SK-N-SH (cell line): ENCODE results near the gene BPIFB1. TPM values are rescaled to one million over a fixed set of nuclear protein-coding genes. Genes with fewer than 3 reads are reported as not detected.

Source experiments
- CTCF ChIA-PET: fragments of 300-600, 350-600 bp; formaldehyde crosslinking; extraction: SDS; loops from one replicate; lab custom pipeline; 2021; lab: Yijun Ruan, JAX
- POLR2A ChIA-PET: fragments of 350-600 bp; sonication (Branson Sonifier 250); formaldehyde crosslinking; extraction: SDS; loops from one replicate; lab custom pipeline; 2020; ENCODE audit warnings: antibody characterized with exemption, inconsistent platforms; lab: Yijun Ruan, JAX
- DNase-seq: peaks from one replicate; pipeline ENCODE4 v3.0.0; 2012
- H2AFZ ChIP-seq: fragments of 200-600 bp; sonication (generic); 2 replicates; pipeline ENCODE4 v1.8.1; 2016; ENCODE audit warnings: antibody characterized with exemption, mild to moderate bottlenecking, low read depth
- H3F3A ChIP-seq: fragments of 200-600 bp; sonication (generic); replicated peaks from 2 replicates; pipeline ENCODE3; 2016; ENCODE audit warnings: antibody characterized with exemption, mild to moderate bottlenecking; ENCODE audit not compliant: insufficient read depth
- H3K27ac ChIP-seq, 2 experiments: fragments of 200-500 bp in 1 of 2; fragments of 200-600 bp in 1 of 2; sonication (Bioruptor generic) in 1 of 2; sonication (generic), shearing (Covaris generic) in 1 of 2; 2 replicates each; pipeline versions ENCODE4 v1.5.1 to v1.6.1; 2014 to 2016; ENCODE audit warnings: low read depth in 2 of 2, inconsistent platforms in 1 of 2, low read length in 1 of 2, mild to moderate bottlenecking in 1 of 2, mixed read lengths in 1 of 2
- H3K27me3 ChIP-seq: fragments of 200-600 bp; sonication (generic), shearing (Covaris generic); 2 replicates; pipeline ENCODE4 v1.6.1; 2016; ENCODE audit warnings: mixed run types; ENCODE audit not compliant: insufficient read depth
- H3K36me3 ChIP-seq, 2 experiments: fragments of 200-500 bp in 1 of 2; fragments of 200-600 bp in 1 of 2; sonication (Bioruptor generic) in 1 of 2; sonication (generic) in 1 of 2; replicated peaks in 1 of 2; 2 replicates each; pipeline versions ENCODE3 to v1.5.1; 2014 to 2016; ENCODE audit warnings: low read length in 1 of 2, mild to moderate bottlenecking in 1 of 2; ENCODE audit not compliant: insufficient read depth in 2 of 2, control insufficient read depth in 1 of 2
- H3K4me1 ChIP-seq, 2 experiments: fragments of 200-500 bp in 1 of 2; fragments of 200-600 bp in 1 of 2; sonication (Bioruptor generic) in 1 of 2; sonication (generic), shearing (Covaris generic) in 1 of 2; 2 replicates each; pipeline versions ENCODE4 v1.5.1 to v1.6.1; 2014 to 2016; ENCODE audit warnings: low read depth in 1 of 2, low read length in 1 of 2, mixed run types in 1 of 2; ENCODE audit not compliant: insufficient read depth in 2 of 2, control insufficient read depth in 1 of 2
- H3K4me2 ChIP-seq: fragments of 200-600 bp; sonication (generic), shearing (Covaris generic); 2 replicates; pipeline ENCODE4 v1.6.1; 2017; ENCODE audit warnings: mixed run types
- H3K4me3 ChIP-seq, 2 experiments: fragments of 200-500 bp in 1 of 2; fragments of 200-600 bp in 1 of 2; sonication (Bioruptor generic) in 1 of 2; sonication (generic), shearing (Covaris generic) in 1 of 2; 2 replicates each; pipeline versions ENCODE4 v1.5.1 to v1.8.1; 2014 to 2016; ENCODE audit warnings: low read depth in 2 of 2, inconsistent platforms in 1 of 2, low read length in 1 of 2, mild to moderate bottlenecking in 1 of 2, mixed read lengths in 1 of 2, moderate library complexity in 1 of 2
- H3K79me2 ChIP-seq: fragments of 200-600 bp; sonication (generic); 2 replicates; pipeline ENCODE4 v1.8.1; 2017; ENCODE audit warnings: mild to moderate bottlenecking; ENCODE audit not compliant: insufficient read depth
- H3K9ac ChIP-seq: fragments of 200-600 bp; sonication (generic); 2 replicates; pipeline ENCODE4 v1.6.1; 2017; ENCODE audit warnings: mixed run types
- H3K9me2 ChIP-seq: fragments of 200-600 bp; sonication (generic); 2 replicates; pipeline ENCODE4 v1.6.1; 2017; ENCODE audit warnings: mixed run types
- H3K9me3 ChIP-seq: fragments of 200-600 bp; sonication (generic); 2 replicates; pipeline ENCODE4 v1.6.1; 2017; ENCODE audit warnings: mixed run types, mild to moderate bottlenecking, moderate library complexity
- H4K20me1 ChIP-seq: fragments of 200-600 bp; sonication (generic); 2 replicates; pipeline ENCODE4 v1.6.1; 2017; ENCODE audit warnings: mild to moderate bottlenecking, mixed run types; ENCODE audit not compliant: insufficient read depth
- ELF1 ChIP-seq: IDR thresholded peaks from 2 replicates; pipeline ENCODE4 v1.4.0; 2012
- EZH2phosphoT487 ChIP-seq: fragments of 200-600 bp; sonication (generic); IDR thresholded peaks from 2 replicates; pipeline ENCODE4 v1.6.1; 2017; ENCODE audit warnings: low read depth, mixed run types, mild to moderate bottlenecking, antibody characterized with exemption, moderate library complexity, borderline replicate concordance
- FOSL2 ChIP-seq: IDR thresholded peaks from 2 replicates; pipeline ENCODE4 v1.4.0; 2012; ENCODE audit warnings: low read depth, mild to moderate bottlenecking, moderate library complexity, borderline replicate concordance
- GABPA ChIP-seq: IDR thresholded peaks from 2 replicates; pipeline ENCODE4 v1.4.0; 2012; ENCODE audit warnings: low read depth, mild to moderate bottlenecking
- GATA2 ChIP-seq: sonication (generic); formaldehyde crosslinking; IDR thresholded peaks from 2 replicates; pipeline ENCODE4 v1.5.0; 2020; ENCODE audit warnings: mild to moderate bottlenecking, missing genetic modification reagents
- MEF2A ChIP-seq: IDR thresholded peaks from 2 replicates; pipeline ENCODE4 v1.4.0; 2012; ENCODE audit warnings: low read depth, borderline replicate concordance
- MXI1 ChIP-seq: IDR thresholded peaks from 2 replicates; pipeline ENCODE4 v1.6.1; 2012; ENCODE audit warnings: mild to moderate bottlenecking, low read depth, low read length, improper control_type of control experiment
- POLR2AphosphoS5 ChIP-seq: IDR thresholded peaks from 2 replicates; pipeline ENCODE4 v1.6.1; 2012; ENCODE audit warnings: low read depth, low read length
- RCOR1 ChIP-seq: fragments of 150-350 bp; IDR thresholded peaks from 2 replicates; pipeline ENCODE4 v1.6.1; 2017; ENCODE audit warnings: antibody characterized with exemption, low read length
- RFX5 ChIP-seq: IDR thresholded peaks from 2 replicates; pipeline ENCODE4 v1.6.1; 2012; ENCODE audit warnings: mild to moderate bottlenecking, improper control_type of control experiment, low read length
- SIN3A ChIP-seq: IDR thresholded peaks from 2 replicates; pipeline ENCODE4 v1.6.1; 2012; ENCODE audit warnings: low read depth, mild to moderate bottlenecking, low read length, moderate library complexity, borderline replicate concordance
- SMC3 ChIP-seq: IDR thresholded peaks from 2 replicates; pipeline ENCODE4 v1.6.1; 2012; ENCODE audit warnings: low read depth, low read length, improper control_type of control experiment
- TEAD4 ChIP-seq: IDR thresholded peaks from 2 replicates; pipeline ENCODE4 v1.4.0; 2012; ENCODE audit warnings: mild to moderate bottlenecking, borderline replicate concordance; ENCODE audit not compliant: insufficient read depth
- YY1 ChIP-seq: IDR thresholded peaks from 2 replicates; pipeline ENCODE4 v1.4.0; 2012; ENCODE audit warnings: low read depth, mild to moderate bottlenecking
- whole genome bisulfite sequencing: methylation state at CpG from one replicate; pipeline ENCODE4 v1.1.6; 2017; ENCODE audit warnings: low lambda C conversion rate; 5-methylcytosine and 5-hydroxymethylcytosine counted together
- polyA plus RNA-seq, 3 experiments: library from polyadenylated mRNA; depleted of rRNA; stranded (reverse); fragments of >200 nt; gene quantifications; 2 replicates each; pipeline ENCODE4 v1.2.3, GENCODE V29; 2012
- TF ChIP-seq, protein P1 (sequence below): IDR thresholded peaks from 2 replicates; pipeline ENCODE4 v1.4.0; 2012; ENCODE audit warnings: low read depth
- TF ChIP-seq, protein P2 (sequence below): IDR thresholded peaks from 2 replicates; pipeline ENCODE4 v1.4.0; 2012; ENCODE audit warnings: low read depth, borderline replicate concordance
- TF ChIP-seq, protein P3 (sequence below): fragments of 200-600 bp; sonication (generic); IDR thresholded peaks from 2 replicates; pipeline ENCODE4 v1.6.1; 2017; ENCODE audit warnings: antibody characterized with exemption, mild to moderate bottlenecking, moderate library complexity
- TF ChIP-seq, protein P4 (sequence below): fragments of 150-350 bp; IDR thresholded peaks from 2 replicates; pipeline ENCODE4 v1.6.1; 2017; ENCODE audit warnings: antibody characterized with exemption, low read length, low read depth, borderline replicate concordance

The BPIFB1 gene
- polyA plus RNA-seq, 1 of the 3 experiments (the other 2 are of a cell fraction) = not detected

- WGBS = 74% methylated on average over 4 of the region's 10 CpGs
- Histone ChIP-seq H3K27me3 (no peaks in the 10 kb centered on the region), H3K27ac (no peak overlapping the region), H3K9ac (no peak overlapping the region), H3K9me3 (no peaks in the 10 kb centered on the region), H3K4me1 (no peaks in the 10 kb centered on the region; a peak in 1 of 4 replicates), H3K79me2 (no peaks in the 10 kb centered on the region), H3K4me3 (no peak overlapping the region), H3K9me2 (no peaks in the 10 kb centered on the region), H3F3A (no peaks in the 10 kb centered on the region), H3K4me2 (no peak overlapping the region), H2AFZ (no peak overlapping the region), H4K20me1 (no peaks in the 10 kb centered on the region), H3K36me3 (no peaks in the 10 kb centered on the region)
- no peak for TF ChIP-seq FOSL2
- TF ChIP-seq YY1 = no peak
- TF ChIP-seq, protein P1, sequence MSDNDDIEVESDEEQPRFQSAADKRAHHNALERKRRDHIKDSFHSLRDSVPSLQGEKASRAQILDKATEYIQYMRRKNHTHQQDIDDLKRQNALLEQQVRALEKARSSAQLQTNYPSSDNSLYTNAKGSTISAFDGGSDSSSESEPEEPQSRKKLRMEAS = no peak
- TF ChIP-seq SIN3A = no peak
- TF ChIP-seq, protein P2, sequence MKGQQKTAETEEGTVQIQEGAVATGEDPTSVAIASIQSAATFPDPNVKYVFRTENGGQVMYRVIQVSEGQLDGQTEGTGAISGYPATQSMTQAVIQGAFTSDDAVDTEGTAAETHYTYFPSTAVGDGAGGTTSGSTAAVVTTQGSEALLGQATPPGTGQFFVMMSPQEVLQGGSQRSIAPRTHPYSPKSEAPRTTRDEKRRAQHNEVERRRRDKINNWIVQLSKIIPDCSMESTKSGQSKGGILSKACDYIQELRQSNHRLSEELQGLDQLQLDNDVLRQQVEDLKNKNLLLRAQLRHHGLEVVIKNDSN = no peak
- TF ChIP-seq GABPA = no peak
- no peak for TF ChIP-seq GATA2 (CRISPR knock-in tag)
- no peak for TF ChIP-seq TEAD4
- no peak for TF ChIP-seq RFX5
- TF ChIP-seq, protein P3, sequence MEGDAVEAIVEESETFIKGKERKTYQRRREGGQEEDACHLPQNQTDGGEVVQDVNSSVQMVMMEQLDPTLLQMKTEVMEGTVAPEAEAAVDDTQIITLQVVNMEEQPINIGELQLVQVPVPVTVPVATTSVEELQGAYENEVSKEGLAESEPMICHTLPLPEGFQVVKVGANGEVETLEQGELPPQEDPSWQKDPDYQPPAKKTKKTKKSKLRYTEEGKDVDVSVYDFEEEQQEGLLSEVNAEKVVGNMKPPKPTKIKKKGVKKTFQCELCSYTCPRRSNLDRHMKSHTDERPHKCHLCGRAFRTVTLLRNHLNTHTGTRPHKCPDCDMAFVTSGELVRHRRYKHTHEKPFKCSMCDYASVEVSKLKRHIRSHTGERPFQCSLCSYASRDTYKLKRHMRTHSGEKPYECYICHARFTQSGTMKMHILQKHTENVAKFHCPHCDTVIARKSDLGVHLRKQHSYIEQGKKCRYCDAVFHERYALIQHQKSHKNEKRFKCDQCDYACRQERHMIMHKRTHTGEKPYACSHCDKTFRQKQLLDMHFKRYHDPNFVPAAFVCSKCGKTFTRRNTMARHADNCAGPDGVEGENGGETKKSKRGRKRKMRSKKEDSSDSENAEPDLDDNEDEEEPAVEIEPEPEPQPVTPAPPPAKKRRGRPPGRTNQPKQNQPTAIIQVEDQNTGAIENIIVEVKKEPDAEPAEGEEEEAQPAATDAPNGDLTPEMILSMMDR = no peak
- no peak for TF ChIP-seq EZH2phosphoT487
- TF ChIP-seq, protein P4, sequence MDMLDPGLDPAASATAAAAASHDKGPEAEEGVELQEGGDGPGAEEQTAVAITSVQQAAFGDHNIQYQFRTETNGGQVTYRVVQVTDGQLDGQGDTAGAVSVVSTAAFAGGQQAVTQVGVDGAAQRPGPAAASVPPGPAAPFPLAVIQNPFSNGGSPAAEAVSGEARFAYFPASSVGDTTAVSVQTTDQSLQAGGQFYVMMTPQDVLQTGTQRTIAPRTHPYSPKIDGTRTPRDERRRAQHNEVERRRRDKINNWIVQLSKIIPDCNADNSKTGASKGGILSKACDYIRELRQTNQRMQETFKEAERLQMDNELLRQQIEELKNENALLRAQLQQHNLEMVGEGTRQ = no peak
- TF ChIP-seq POLR2AphosphoS5 = no peak
- no peak for TF ChIP-seq ELF1
- no peak for TF ChIP-seq RCOR1
- no peak for TF ChIP-seq MXI1
- TF ChIP-seq MEF2A = no peak
- TF ChIP-seq SMC3 = no peak
- ChIA-PET CTCF (interaction anchor here (1.2 to 5.4 kb wide), 3 partner anchors 29 to 409 kb away, joined by 4 to 34 read pairs (median 11); no protein-coding TSS in a partner anchor), POLR2A (no interaction called here)
- no peak for DNase-seq
Measured at GRCh38 chr20:33304046-33304445, 21.0 kb downstream of the BPIFB1 start.
